Lower leg skin (tissue), 4 donors: ENCODE measurements around the gene PEX11G. TPM values are rescaled to one million over a fixed set of nuclear protein-coding genes. Genes with fewer than 3 reads are reported as not detected.
"Not testable (repeated sequence)": the region's sequence is repeated elsewhere in the genome, so short reads cannot be mapped to it uniquely, and the experiment has no call there.

Experiments used
- DNase-seq, 2 donors: peaks; one replicate each; pipeline ENCODE4 v3.0.0-alpha.2; 2019; ENCODE audit warnings: low spot score in 2 of 2
- H3K4me3 ChIP-seq: fragments of 200-600 bp; sonication (generic); 2 replicates; pipeline ENCODE4 v1.5.1; 2017; ENCODE audit warnings: mild to moderate bottlenecking, low read depth; ENCODE audit not compliant: poor library complexity, severe bottlenecking
- CTCF ChIP-seq, 3 donors: fragments of 450-650 bp; IDR thresholded peaks; one replicate each; pipeline ENCODE4 v1.5.1; 2016; ENCODE audit warnings: antibody characterized with exemption in 3 of 3, mild to moderate bottlenecking in 3 of 3, moderate library complexity in 2 of 3
- POLR2A ChIP-seq, 2 donors: fragments of 450-650 bp; IDR thresholded peaks; one replicate each; pipeline ENCODE4 v1.6.1; 2016 to 2017; ENCODE audit warnings: antibody characterized with exemption in 2 of 2, mild to moderate bottlenecking in 1 of 2, moderate library complexity in 1 of 2
- WGBS, 2 donors: methylation state at CpG; one replicate each; pipeline ENCODE4 v1.1.5; 2018; 5-methylcytosine and 5-hydroxymethylcytosine counted together
- intact Hi-C: fragments of 100-400 bp; cut with DNase I; formaldehyde crosslinking; loops from one replicate; pipeline ENCODE4 v1.15.0; 2023; ENCODE audit warnings: low total_unique reads
- total RNA-seq, 4 donors: library from RNA; depleted of rRNA; stranded (reverse); fragments of >200 nt; gene quantifications; one replicate each; pipeline ENCODE4 v1.1.0, GENCODE V29; 2016

The PEX11G gene
- total RNA-seq, 4 donors from 2014 or later: 3.2 to 8.2 (median 4.7) TPM

- DNase-seq: no peak
- 96 to 98% methylated on average over 3 of the region's 3 CpGs for WGBS, 2 donors
- TF ChIP-seq CTCF (IDR thresholded peaks at IDR 0.05) (no peak), POLR2A (IDR thresholded peaks at IDR 0.05) (no peak)
- no peak overlapping the region for H3K4me3 ChIP-seq
- intact Hi-C loops: no loop called here
Measured at GRCh38 chr19:7435586-7435985, 53.2 kb downstream of the PEX11G start.

DNA sequence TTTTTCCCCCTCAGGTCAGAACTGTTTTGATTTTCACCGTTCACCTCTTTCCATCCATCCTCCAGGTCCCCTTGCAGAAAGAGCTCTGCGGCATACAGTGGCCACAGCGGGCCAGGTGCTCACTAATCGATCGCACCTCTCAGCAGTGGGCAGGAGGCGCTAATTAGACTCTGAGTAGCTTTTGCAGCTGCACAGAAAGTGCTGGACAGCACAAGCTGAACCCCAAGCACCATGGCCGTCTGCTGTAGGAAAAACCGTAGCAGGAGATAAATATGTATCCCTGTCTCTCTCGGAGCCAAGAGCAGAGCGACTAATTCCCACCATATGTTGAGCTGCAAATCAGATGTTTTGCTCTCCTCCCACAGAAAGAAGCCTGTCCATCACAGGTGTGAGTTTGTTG lies 54.4 kb downstream of the PEX11G start:
- intact Hi-C loops: no loop called here
- H3K4me3 ChIP-seq: no peak overlapping the region
- WGBS, 2 donors: 81 to 88% methylated on average over 10 of the region's 10 CpGs

DNA sequence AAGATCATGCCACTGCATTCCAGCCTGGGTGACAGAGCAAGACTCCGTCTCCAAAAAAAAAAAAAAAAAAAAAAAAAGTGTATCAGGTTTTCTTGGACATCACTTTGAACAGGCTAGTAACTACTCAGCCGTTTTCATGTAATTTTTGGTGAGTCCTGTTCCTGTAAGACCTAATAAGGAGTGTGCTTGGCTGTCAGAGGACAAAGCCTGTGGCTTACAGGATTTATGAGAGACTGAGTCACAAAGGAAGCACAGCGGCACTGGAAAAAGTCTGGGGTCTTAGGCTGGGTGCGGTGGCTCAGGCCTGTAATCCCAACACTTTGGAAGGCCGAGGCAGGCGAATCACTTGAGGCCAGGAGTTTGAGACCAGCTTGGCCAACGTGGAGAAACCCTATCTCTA lies 55.4 kb downstream of the PEX11G start:
- not testable (repeated sequence) for DNase-seq, H3K4me3 ChIP-seq

More for the DNA sequence above, 54.4 kb downstream of the PEX11G start:
- no peak for DNase-seq
- TF ChIP-seq POLR2A (IDR thresholded peaks at IDR 0.05) (no peak), CTCF (IDR thresholded peaks at IDR 0.05) (no peak)

DNA sequence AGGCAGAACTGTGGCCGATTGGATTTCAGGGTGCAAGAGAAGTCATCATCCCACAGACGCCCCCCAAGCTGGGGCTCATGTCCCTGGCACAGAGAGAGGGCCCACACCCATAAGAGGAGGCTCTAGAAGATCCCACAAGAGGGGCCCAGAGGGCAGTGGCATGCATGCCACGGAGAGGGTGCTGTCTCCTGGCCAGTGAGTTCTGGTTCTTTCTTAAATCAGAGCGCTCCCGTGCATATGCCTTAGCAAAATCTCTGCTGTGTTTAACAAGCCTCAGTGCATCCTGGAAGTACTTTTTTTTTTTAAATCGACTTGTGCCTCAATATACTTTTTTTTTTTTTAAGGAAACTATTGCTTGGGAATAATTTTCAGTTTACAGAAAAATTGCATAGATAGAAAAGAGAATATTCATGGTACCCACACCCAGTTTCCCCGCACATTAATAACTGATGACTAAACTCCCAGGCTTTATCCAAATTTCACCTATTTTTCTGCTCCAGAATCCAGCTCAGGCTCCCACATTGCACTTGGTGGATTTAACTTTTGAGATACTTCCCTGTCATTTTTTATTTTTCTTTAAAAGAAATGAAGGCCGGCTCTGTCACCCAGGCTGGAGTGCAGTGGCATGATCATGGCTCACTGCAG lies 59.1 kb downstream of the PEX11G start:
- no peak for TF ChIP-seq POLR2A (IDR thresholded peaks at IDR 0.05)
- TF ChIP-seq CTCF (IDR thresholded peaks at IDR 0.05): no peak
- intact Hi-C loops: no loop called here
- no peak overlapping the region for H3K4me3 ChIP-seq
- WGBS, 2 donors: 70 to 77% methylated on average over 8 of the region's 8 CpGs
- no peak for DNase-seq

More for the DNA sequence above, 55.4 kb downstream of the PEX11G start:
- intact Hi-C loops: not testable (repeated sequence)
- 81 to 85% methylated on average over 7 of the region's 7 CpGs for WGBS, 2 donors

DNA sequence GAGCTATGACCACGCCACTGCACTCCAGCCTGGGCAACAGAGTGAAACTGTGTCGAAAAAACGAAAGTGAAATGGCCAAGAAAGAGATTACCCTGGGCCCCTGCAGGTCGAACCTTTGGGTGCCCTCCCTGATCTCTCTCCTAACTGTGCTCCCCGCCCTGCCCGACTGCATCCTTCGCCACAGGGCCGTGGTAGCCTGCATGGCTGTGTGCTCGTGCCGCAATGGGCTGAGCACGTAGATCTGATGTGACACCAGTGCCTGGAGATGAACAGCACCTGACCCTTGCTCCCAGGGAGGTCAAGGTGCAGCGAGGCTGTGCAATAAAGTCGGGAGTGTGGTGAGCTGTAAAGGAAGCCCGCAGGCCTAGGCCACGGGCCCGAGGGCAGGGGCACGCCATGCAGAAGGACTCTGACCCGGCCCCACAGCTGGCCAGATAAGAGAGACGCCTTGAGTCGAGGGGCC lies 60.2 kb downstream of the PEX11G start:
- no peak for TF ChIP-seq POLR2A (IDR thresholded peaks at IDR 0.05)
- no peak for TF ChIP-seq CTCF (IDR thresholded peaks at IDR 0.05)
- no peak overlapping the region for H3K4me3 ChIP-seq
- 93% methylated on average over 20 of the region's 20 CpGs for WGBS, 2 donors
- DNase-seq: no peak
- intact Hi-C loops: no loop called here

- intact Hi-C loops: no loop called here
- H3K4me3 ChIP-seq: no peak overlapping the region
- TF ChIP-seq CTCF (IDR thresholded peaks at IDR 0.05) (no peak), POLR2A (IDR thresholded peaks at IDR 0.05) (no peak)
- no peak for DNase-seq
- WGBS, 2 donors: 80 to 81% methylated on average over 5 of the region's 5 CpGs
Measured at GRCh38 chr19:7427944-7428343, 60.9 kb downstream of the PEX11G start.
